Suprapubic skin (tissue), 4 donors: Measurements from ENCODE around the gene ZFAND3.

Experiments
- EP300 ChIP-seq: sonication (generic); formaldehyde crosslinking; IDR thresholded peaks from one replicate; pipeline ENCODE4 v1.6.1; 2017; ENCODE audit warnings: antibody characterized with exemption
- POLR2AphosphoS5 ChIP-seq, 3 donors: sonication (generic); formaldehyde crosslinking; IDR thresholded peaks; one replicate each; pipeline ENCODE4 v1.6.1; 2017; ENCODE audit warnings: antibody characterized with exemption in 3 of 3
- TF ChIP-seq, protein P1 (sequence below), 2 donors: fragments of 200-600 bp in 1 of 2; fragments of 450-650 bp in 1 of 2; sonication (generic) in 1 of 2; IDR thresholded peaks; one replicate each; pipeline ENCODE4 v1.5.1; 2016 to 2019; ENCODE audit warnings: antibody characterized with exemption in 2 of 2, mild to moderate bottlenecking in 1 of 2, moderate library complexity in 1 of 2

DNA sequence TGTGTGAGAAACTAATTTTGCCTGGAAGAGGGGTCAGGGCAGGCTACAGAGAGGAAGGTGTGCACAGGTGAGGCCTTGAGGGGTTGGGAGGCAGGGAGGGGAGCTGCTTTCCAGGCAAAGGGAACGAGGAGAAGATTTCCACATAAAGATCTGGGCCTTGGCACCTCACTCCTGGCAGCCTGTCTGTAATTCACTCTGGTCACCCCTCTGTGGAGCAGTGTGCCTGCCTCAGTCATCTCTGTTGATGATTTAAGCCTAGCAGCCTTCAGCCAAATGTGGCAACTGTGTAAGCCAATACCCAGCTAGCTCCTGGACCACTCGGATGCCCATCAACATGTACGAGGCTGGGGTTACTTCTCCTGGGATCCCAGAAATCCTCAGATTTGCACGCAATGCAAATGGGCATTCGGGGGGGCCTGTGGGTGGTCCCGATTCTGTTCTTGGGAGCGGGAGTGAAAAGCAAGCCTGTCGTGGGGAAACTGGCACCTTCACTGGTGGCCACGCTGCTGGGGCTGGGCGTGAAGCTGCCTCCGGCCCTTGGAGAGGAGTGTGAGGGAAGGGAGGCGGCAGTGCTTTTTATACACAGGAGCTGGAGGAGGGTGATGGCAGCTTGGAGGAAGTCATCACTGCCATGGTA is 360.4 kb downstream of the ZFAND3 start:
- TF ChIP-seq, protein P1, sequence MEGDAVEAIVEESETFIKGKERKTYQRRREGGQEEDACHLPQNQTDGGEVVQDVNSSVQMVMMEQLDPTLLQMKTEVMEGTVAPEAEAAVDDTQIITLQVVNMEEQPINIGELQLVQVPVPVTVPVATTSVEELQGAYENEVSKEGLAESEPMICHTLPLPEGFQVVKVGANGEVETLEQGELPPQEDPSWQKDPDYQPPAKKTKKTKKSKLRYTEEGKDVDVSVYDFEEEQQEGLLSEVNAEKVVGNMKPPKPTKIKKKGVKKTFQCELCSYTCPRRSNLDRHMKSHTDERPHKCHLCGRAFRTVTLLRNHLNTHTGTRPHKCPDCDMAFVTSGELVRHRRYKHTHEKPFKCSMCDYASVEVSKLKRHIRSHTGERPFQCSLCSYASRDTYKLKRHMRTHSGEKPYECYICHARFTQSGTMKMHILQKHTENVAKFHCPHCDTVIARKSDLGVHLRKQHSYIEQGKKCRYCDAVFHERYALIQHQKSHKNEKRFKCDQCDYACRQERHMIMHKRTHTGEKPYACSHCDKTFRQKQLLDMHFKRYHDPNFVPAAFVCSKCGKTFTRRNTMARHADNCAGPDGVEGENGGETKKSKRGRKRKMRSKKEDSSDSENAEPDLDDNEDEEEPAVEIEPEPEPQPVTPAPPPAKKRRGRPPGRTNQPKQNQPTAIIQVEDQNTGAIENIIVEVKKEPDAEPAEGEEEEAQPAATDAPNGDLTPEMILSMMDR (IDR thresholded peaks at IDR 0.05) = no peak
- TF ChIP-seq POLR2AphosphoS5 (IDR thresholded peaks at IDR 0.05) (no peak), EP300 (no peak)
